ENCODE measurements around the gene RCAN2.
A peak's percentile ranks its signal among the peaks of the same experiment; 100 is the strongest.

RCAN2 gene

DNA sequence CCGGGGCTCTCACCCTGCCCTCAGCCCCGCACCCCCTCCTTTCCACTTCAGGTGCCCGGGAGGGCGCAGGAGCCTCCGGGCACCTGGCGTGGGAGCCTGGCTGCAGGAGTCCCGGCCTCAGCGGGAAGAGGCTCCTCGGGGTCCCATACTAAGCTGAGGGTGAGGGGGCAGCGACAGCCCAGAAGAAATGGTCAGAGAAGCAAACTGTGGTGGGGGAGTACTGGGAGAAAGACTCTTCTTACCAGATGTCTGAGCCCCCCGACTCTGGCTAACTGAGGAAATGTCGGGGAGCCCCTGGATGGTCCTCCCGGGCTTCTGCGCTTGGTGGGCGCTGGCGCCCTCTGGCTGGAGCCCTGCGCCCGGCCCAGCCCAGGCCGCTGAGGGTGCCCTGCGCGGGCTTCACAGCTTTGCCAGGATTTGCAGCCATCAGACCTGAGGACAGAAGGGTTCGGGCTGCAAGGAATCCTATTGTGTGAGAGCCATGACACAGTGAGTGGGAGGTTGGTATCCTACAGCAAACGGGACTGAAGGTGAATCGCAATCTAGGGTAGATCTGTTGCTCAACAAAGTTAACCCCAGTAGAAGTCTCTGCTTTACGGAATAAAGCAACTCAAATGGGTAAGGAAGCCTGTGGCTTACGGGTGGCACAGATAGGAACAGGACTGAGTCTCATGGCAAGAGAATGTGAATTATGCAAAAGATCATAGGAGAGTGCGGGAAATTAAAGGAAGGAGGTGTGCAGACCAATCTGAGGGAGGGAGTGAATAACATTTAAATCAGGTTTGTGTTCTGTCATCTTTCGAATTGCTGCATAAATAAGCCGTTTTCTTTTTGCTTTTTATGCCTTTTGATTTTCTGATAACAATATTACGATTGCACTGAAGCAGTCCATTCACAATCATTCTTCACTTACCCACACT, 639 bp upstream of the RCAN2 start:
- DNase-seq: peak; percentile 11

DNA sequence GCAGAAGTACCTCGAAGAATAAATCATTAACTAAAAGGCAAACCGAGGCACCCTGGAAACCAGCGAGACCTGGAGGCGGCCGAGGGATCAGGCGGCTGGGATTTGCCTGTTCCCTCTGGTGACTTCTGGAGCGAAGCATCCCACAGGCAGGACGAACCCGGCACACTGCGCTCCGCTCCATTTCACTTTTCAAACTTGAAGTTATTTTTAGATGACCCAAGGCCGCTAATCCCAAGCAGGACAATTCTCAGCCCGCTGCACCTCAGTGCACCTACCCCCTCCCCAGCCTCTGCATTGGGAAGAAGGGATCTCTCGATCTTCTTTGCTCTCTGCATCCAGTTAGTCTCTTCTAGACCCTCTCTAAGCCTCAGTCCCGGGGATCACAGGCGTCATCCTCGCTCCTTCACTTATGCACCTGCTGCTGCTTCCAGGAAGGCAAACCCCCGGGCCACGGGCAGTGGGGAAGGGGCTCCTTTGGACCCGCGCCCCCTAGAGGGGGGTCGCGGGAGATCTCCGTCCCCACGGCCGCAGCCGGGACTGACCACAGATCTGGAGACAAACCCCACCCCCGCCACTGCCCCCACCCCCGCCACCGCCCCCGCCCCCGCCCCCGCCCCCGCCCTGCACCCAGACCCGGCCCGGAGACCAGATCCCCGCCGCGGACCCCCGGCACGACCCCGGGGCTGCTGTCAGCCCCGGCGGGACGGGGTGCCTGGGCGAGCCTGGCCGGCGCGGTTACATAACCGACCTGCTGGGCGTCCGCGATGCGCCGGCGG, 636 bp downstream of the RCAN2 start:
- DNase-seq: peak; percentile 7

- DNase-seq: no peak
Measured at GRCh38 chr6:46486181-46486580, 5.1 kb downstream of the RCAN2 start.

DNA sequence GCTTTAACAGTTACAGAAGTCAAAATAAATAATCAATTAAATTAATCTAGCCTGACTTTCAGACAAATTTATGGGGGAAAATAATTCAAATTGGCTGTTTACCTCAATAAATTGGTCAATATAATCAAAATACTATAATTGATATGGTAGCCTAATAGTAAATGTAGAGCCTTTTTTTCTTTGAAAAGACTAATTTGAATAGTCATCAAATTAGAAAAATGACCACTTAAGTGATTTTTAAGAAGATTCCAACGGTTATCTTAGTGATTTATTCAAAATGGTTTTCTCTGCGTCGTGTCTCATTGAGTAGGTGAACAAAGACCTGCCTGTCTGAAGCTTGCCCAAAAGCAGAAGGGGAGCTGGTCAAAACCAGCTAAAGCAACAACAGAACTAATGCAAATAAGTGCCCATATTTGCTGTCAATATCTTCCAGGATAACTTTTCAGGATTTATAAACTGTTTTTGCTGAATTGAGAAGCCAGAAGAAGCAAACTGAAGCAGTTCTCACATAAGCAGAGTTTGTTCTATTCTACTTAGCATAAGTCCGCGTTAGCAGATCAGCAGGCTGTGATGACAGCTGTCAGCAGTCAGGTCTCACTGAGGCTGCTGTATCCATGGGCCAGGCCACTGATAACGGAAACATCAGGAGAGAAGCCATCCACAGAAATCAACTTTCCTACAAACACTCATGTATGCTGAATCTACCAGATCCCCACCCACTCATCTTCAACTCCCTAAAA, 7.0 kb downstream of the RCAN2 start:
- no peak for DNase-seq

GRCh38 chr6:46476301-46476700, 14.9 kb downstream of the RCAN2 start:
- no peak for DNase-seq

- DNase-seq: no peak
Measured at GRCh38 chr6:46473881-46474280, 17.4 kb downstream of the RCAN2 start.

DNA sequence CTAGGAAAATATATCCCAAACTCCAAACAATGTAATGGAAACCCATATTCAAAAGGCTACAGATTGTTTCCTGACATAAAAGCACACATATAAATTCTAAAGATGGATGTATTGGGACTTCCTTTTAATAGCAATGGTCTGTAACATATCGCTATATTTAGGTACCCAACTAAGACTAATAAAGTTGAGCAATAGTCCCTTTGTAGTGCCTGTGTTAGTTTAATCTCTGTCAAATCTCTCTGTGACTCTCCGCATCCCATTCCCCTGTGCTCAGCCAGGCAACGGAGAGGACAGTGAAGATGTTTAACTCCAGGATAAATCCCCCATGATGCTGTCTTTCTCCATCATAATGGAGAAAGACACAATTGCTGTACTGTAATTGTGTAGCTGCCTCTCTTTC, 19.0 kb downstream of the RCAN2 start:
- DNase-seq: no peak

DNA sequence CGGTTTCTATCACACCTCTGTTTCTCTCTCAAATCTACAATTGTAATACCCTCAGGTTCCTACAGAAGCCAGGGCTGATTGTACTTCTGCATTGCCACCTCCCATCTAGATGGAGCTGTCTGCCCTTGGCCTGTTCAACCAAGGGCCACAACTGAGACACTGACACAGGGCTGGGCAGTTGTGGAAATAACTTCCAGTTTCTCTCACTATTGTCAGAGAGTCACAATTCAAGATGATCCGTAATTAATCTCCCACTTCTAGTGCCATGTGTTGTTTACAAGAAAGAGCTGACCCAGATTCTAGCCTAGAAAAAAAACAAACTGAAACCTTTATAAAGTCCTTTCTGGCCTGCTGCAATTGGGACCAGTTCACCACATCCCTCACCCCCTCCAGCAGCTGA, 22.2 kb downstream of the RCAN2 start:
- no peak for DNase-seq

DNA sequence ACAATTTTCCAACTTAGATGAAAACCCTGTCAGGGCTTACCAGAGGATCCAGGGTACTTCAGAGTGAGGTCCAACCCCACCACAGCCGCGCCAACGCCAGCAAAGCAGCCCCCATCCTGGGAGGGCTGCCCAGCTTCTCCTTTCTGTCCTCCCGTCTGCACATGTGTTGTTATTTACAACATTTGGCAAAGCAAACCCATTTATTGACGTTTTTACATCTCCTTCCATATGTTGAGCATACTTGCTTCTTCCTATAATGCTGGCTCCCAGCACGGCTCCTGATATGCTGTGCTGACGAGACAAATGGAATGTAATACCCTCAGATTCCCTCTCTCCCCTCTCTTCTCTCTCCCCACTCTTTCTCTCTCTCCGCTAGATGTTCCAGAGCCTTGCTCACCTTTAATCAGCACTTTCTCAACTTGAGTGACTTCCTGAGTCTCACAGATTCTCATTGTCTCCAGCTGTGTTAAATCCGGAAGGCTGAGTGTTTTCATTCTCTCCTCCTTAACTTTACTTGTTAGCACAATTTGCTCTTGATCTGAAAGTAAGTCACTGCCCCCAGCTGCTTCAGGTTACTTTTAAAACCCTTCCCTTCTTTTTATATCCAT, 22.7 kb downstream of the RCAN2 start:
- DNase-seq: no peak

DNA sequence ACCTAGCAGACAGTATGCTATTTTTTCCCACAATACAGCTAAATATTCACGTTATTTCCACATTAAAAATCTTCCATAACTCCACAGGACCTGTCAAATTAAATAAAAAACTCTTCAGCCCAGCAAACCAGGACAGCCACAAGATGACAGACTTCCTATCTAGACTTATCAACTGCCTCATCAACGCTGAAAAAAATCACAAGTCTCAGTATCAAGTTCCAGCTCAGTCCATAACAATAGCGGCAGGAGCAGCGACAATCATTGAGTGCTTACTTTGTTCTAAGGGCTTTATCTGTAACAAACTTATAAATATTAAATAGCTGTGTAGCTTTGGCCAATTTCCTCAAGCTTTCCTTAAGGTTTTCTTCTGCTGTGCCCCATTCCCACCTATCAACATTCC, 24.7 kb downstream of the RCAN2 start:
- no peak for DNase-seq

DNA sequence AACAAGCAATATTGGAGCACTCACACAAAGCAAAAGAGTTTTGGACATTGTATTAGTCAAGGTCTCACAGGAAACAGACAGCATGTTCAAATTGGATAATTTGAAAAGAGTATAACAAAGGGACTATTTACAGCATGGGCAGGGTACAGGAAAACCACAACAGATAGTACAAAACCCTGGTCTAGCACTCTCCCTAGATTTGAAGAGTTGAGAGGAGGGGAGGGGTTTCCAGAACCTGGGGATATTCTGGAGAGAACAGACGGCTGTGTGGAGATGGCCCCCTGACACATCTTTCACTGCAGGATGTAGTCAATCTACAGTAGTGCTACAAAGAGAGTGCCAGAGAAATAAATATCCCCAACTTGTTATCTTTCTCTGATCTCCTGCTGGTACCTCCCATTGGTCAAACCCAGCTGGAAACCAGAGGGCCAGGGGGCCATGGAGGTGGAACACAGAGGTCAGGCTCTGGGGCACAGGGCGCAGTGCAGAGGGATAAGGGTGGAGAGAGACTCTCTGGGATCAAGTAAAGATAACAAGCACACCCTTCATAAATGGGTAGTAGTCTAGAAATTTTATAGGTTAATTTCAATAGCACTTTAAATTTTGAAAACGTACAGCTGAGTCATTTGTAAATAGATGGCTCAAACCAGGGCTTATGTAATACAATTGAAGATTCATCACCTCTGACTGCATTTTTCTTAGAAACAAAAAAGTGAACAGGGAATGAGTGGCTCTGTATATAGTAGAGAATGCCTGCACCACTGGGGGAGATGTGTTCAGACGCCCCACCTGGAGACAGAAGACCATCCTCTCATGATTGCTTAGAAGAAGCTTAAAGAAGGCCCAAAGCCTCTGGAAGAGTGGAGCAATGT, 25.7 kb downstream of the RCAN2 start:
- DNase-seq: no peak

DNA sequence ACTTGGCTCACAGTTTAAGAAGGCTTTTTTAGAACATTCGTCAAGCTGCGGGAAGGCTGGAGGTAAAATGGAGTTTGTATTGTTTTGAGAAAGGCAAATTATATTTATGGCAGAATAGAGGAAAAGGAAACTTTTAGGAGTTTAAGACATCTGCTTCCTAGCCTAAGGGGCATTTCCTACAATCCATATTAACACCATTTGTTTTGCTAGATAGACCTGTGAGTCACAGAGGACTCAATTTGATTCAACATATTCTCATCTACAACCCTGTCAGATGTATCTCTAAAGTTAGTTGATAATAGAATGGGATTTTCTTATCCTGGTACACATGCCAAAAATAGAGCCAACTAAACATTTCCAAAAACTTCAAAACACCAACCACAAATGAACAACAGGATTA, 35.0 kb downstream of the RCAN2 start:
- DNase-seq: no peak

- no peak for DNase-seq
Measured at GRCh38 chr6:46454691-46455090, 36.6 kb downstream of the RCAN2 start.

DNA sequence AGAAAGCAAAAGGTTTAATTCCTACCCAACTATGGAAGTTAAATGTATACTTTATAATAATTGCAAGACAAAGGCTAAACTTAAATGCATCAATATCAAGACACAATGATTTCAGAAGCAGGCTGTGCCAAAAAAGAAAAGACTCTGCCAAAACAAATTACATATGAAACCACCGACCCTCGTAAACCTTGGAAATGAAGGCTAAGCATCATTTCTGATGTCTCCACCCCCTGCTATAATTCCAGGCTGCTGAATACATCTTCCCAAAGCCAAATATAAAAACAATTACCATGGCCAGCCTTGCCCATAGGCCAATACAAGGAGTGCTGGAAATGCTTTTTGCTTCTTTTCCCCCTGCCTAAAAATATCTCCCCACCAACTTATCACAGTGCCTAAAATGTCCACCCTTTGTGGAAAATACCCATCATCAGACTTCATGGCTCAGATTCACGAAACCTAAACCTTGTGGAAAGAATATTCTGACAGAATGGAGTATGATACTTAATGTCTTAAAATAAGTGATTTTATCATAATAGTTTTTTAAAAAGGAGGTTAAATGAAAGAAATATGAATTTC, 37.4 kb downstream of the RCAN2 start:
- no peak for DNase-seq

DNA sequence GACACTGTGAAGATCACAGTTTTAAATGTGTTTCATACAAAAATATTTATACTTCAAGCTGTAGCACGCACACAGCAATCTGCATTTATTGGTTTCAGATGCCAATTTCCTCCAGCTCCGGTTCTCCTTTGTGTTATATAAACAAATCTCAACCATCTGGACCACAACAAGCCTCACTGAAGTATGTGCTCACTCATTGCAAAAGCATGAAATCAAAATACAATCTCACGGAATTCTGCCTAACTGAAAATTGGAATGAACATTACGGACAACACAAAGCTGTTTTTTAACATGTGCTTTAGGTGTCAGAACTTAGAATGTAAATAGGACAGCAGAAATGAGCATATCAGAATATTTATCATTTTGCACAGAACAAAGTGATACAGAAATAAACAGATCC, 38.0 kb downstream of the RCAN2 start:
- DNase-seq: no peak

- no peak for DNase-seq
Measured at GRCh38 chr6:46452312-46452917, 38.8 kb downstream of the RCAN2 start.

DNA sequence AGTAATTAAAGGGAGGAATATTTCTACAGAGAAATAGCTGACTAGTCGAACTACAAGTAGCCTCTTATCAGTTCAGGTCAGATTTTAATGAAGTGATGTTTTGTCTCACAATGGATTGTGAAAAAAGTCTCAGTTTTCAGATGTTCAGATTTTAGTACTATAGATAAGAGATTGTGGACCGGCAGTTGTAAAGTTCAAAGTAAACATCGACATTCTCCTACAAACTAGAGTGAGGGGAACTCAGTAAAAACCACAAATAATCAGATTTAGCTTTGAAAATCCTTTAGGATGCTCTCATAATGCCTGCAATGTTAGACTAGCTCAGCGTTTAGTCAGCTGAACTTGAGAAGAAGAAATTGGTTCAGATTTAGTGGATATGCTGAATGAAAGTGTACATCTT, 39.9 kb downstream of the RCAN2 start:
- DNase-seq: no peak

DNA sequence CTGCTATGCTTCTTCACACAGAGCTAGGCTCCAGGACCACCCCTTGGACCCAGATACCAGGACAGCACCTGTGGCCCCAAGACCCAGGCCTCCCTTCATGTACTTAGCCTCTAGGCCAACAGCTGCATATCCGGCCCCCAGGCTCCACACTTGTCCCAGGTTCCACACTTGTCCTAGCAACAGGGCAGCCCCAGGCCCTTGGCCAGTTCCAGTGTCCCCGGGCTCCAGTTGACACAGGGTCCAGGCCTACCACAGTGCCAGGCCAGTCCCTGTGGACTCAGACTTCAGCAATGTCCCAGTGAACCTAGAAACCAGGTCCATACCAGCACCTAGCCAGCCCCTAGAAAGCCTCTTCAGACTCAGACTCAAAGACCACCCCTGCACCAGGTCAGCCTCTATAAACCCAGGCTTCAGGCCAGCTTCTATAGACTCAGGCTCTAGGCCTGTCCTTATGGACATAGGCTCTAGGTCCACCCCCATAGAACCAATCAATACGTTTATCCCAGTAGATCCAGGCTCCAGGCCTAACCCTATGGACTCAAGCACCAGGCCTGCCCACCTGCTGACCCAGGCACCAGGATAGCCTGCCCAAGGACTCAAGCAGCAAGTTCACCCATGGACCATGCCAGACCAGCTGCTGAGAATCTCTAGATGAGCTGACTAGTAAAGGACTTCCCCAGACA, 46.3 kb downstream of the RCAN2 start:
- no peak for DNase-seq

DNA sequence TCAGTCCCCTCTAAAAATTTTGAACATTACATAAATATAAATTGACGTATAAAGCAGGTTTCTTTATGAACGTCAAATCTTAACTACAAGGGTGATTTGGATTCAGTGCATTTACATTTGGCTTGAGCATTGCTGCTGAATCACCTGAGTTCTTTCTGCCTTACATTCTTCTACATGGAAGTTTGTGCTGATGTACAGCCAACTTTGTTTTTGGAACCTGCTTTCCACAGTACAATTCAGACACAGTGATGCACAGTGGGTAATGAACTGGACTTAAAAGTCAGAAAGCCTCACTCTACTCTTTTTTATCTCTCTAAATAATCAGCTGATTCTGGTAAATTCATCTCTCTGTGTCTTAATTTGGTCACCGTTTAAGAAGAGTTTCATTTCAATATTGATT, 47.6 kb downstream of the RCAN2 start:
- no peak for DNase-seq

DNA sequence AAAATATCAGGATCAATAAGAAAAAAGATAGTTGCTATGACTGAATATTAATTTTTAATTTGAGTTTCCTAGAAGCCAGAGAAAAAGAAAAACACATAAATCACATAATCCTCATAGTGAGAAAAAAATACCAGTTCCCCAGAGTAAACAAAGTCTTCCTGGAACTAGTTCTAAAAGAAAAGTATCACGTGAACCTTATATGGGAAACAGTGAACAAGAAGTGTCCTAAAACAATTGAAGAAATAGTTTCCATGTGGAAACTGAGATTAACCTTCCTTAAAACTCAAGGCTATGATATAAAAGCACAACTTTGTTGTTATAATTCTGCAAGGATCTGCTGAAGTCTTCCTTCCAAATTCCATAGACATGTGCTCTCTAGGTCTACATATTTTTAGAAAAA, 50.6 kb downstream of the RCAN2 start:
- DNase-seq: no peak

DNA sequence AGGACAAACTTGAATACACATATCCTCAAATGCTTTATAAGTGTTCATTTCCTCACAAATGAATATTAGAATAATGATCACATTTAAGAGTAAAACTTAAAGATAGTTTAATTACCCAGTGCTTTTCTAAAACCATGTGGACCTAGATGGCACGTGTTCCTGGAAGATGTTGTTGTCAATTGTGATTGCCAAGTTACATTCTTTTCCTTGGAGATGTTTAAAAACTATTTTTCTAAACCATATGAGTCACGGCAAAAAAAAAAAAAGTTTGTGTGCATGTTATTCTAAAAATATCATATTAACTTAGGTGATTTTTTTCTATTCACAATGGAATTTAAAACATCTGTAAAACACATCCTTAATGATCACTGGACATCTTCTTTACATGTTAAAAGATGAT, 51.1 kb downstream of the RCAN2 start:
- no peak for DNase-seq
